Peyer's patch (tissue), 4 donors: ENCODE data around the gene MLLT10. TPM values are rescaled to one million over a fixed set of nuclear protein-coding genes. Genes with fewer than 3 reads are reported as not detected.

Source experiments
- DNase-seq, 3 donors: peaks; one replicate each; pipeline ENCODE4 v3.0.0-alpha.2; 2017 to 2019
- H3K27ac ChIP-seq, 4 donors: fragments of 200-600 bp; sonication (generic); one replicate each; pipeline ENCODE4 v1.5.1; 2016 to 2019
- H3K27me3 ChIP-seq, 2 donors: fragments of 200-600 bp; sonication (generic); one replicate each; pipeline ENCODE4 v1.5.1; 2019
- H3K36me3 ChIP-seq, 3 donors: fragments of 200-600 bp; sonication (generic); one replicate each; pipeline ENCODE4 v1.5.1; 2016 to 2019
- H3K4me1 ChIP-seq, 4 donors: fragments of 200-600 bp; sonication (generic); one replicate each; pipeline ENCODE4 v1.5.1; 2016 to 2019
- H3K4me3 ChIP-seq, 4 donors: fragments of 200-600 bp; sonication (generic); 1 replicate in 3 of 4; 2 replicates in 1 of 4; pipeline ENCODE4 v1.5.1; 2016 to 2019; ENCODE audit warnings: mild to moderate bottlenecking in 1 of 4
- H3K9me3 ChIP-seq, 4 donors: fragments of 200-600 bp; sonication (generic); one replicate each; pipeline ENCODE4 v1.5.1; 2016 to 2019; ENCODE audit warnings: mild to moderate bottlenecking in 1 of 4
- CTCF ChIP-seq, 6 experiments: fragments of 450-650 bp in 4 of 6; fragments of 200-600 bp in 2 of 6; sonication (generic) in 1 of 6; IDR thresholded peaks; one replicate each; pipeline ENCODE4 v1.5.1; 2017 to 2019; ENCODE audit warnings: antibody characterized with exemption in 6 of 6, mild to moderate bottlenecking in 3 of 6, moderate library complexity in 1 of 6
- POLR2A ChIP-seq, 2 donors: fragments of 450-650 bp; IDR thresholded peaks; one replicate each; pipeline ENCODE4 v1.5.1; 2017; ENCODE audit warnings: antibody characterized with exemption in 2 of 2, mild to moderate bottlenecking in 2 of 2, moderate library complexity in 2 of 2
- total RNA-seq, 4 donors: library from RNA; depleted of rRNA; stranded (reverse); fragments of >200 nt; gene quantifications; one replicate each; pipeline ENCODE4 v1.1.0, GENCODE V29; 2016

Gene MLLT10
- total RNA-seq, 4 donors from 2014 or later = 25.2 to 65.2 (median 40.1) TPM

GRCh38 chr10:21498986-21499385 lies 35.0 kb upstream of the MLLT10 start:
- Histone ChIP-seq H3K27ac (no peak overlapping the region), H3K27me3 (peaks cover 0 to 13% of the 10 kb centered on the region in 2 donors), H3K36me3 (no peaks in the 10 kb centered on the region), H3K4me1 (peaks cover 0 to 41% (median 20%) of the 10 kb centered on the region in 4 donors), H3K9me3 (no peaks in the 10 kb centered on the region), H3K4me3 (no peak overlapping the region)
- TF ChIP-seq POLR2A (IDR thresholded peaks at IDR 0.05) (no peak), CTCF (IDR thresholded peaks at IDR 0.05) (no peak)
- DNase-seq = no peak

GRCh38 chr10:21499701-21500577 lies 34.1 kb upstream of the MLLT10 start:
- no peak for DNase-seq
- H3K4me3 ChIP-seq = peak overlapping the region in 3 of 4 donors; percentile 12 to 34 (median 31)
- TF ChIP-seq CTCF (IDR thresholded peaks at IDR 0.05) (no peak), POLR2A (IDR thresholded peaks at IDR 0.05) (no peak)
- H3K4me1 ChIP-seq = peaks cover 0 to 32% (median 11%) of the 10 kb centered on the region in 4 donors
- H3K36me3 ChIP-seq = no peaks in the 10 kb centered on the region
- H3K9me3 ChIP-seq = no peaks in the 10 kb centered on the region
- peaks cover 0 to 10% of the 10 kb centered on the region in 2 donors for H3K27me3 ChIP-seq
- H3K27ac ChIP-seq = no peak overlapping the region

GRCh38 chr10:21500578-21500910 lies 33.5 kb upstream of the MLLT10 start:
- peaks cover 0 to 6% of the 10 kb centered on the region in 2 donors for H3K27me3 ChIP-seq
- peaks cover 0 to 26% (median 8%) of the 10 kb centered on the region in 4 donors for H3K4me1 ChIP-seq
- peak overlapping the region in 3 of 4 donors; percentile 12 to 34 (median 31) for H3K4me3 ChIP-seq
- no peaks in the 10 kb centered on the region for H3K36me3 ChIP-seq
- H3K9me3 ChIP-seq = no peaks in the 10 kb centered on the region
- no peak for TF ChIP-seq CTCF (IDR thresholded peaks at IDR 0.05)
- no peak for TF ChIP-seq POLR2A (IDR thresholded peaks at IDR 0.05)
- no peak overlapping the region for H3K27ac ChIP-seq
- no peak for DNase-seq

- TF ChIP-seq POLR2A (IDR thresholded peaks at IDR 0.05) = no peak
- no peak for TF ChIP-seq CTCF (IDR thresholded peaks at IDR 0.05)
- H3K27me3 ChIP-seq = peaks cover 0 to 6% of the 10 kb centered on the region in 2 donors
- H3K4me1 ChIP-seq = peaks cover 0 to 22% (median 6%) of the 10 kb centered on the region in 4 donors
- no peak for DNase-seq
- H3K9me3 ChIP-seq = no peaks in the 10 kb centered on the region
- H3K36me3 ChIP-seq = no peaks in the 10 kb centered on the region
- H3K4me3 ChIP-seq = no peak overlapping the region
- H3K27ac ChIP-seq = no peak overlapping the region
These were observed 32.9 kb upstream of the MLLT10 start for GRCh38 chr10:21501091-21501490.

- H3K4me1 ChIP-seq = peaks cover 0 to 14% (median 3%) of the 10 kb centered on the region in 4 donors
- no peak overlapping the region for H3K27ac ChIP-seq
- H3K9me3 ChIP-seq = no peaks in the 10 kb centered on the region
- H3K36me3 ChIP-seq = no peaks in the 10 kb centered on the region
- DNase-seq = no peak
- no peak overlapping the region for H3K4me3 ChIP-seq
- no peak for TF ChIP-seq CTCF (IDR thresholded peaks at IDR 0.05)
- TF ChIP-seq POLR2A (IDR thresholded peaks at IDR 0.05) = no peak
- peaks cover 0 to 6% of the 10 kb centered on the region in 2 donors for H3K27me3 ChIP-seq
These were observed 32.2 kb upstream of the MLLT10 start for GRCh38 chr10:21501731-21502347.
